NCI-H2196 treated with DMSO at 0.1 percent for 48 hours (cell line): ENCODE results near the gene ARMC5.
A peak's percentile ranks its signal among the peaks of the same experiment; 100 is the strongest.
"Not testable (repeated sequence)": the region's sequence is repeated elsewhere in the genome, so short reads cannot be mapped to it uniquely, and the experiment has no call there.

Experiments used
- DNase-seq: peaks from one replicate; lab custom pipeline; 2025; ENCODE audit not compliant: unreplicated experiment; lab: John Stamatoyannopoulos, UW

Gene ARMC5

GRCh38 chr16:31458844-31459686, at the start of gene ARMC5:
Gene ARMC5 (plus strand): TSS chr16:31459501. CDS start chr16:31459525, 24 bp downstream.
- peak; percentile 93 for DNase-seq

DNA sequence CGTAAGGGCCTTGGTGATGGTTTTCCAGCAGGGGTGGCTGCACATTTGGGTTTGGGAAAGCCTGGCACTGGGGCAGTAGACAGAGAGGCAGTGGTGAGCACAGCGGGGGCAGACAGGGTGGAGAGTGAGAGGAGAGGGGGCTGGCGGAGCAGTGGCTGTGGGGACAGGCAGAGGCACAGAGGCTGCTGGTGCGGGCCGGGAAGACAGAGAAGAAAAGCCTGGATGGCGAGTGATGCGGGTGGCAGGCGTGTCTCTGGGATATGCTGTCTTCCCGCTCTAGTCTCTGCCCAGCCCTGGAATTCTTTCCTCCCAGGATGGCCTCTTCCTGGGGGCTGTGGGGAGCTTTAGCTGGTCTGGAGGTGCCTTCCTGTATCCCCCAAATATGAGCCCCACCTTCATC, 49.2 kb upstream of the ARMC5 start:
- DNase-seq = no peak

DNA sequence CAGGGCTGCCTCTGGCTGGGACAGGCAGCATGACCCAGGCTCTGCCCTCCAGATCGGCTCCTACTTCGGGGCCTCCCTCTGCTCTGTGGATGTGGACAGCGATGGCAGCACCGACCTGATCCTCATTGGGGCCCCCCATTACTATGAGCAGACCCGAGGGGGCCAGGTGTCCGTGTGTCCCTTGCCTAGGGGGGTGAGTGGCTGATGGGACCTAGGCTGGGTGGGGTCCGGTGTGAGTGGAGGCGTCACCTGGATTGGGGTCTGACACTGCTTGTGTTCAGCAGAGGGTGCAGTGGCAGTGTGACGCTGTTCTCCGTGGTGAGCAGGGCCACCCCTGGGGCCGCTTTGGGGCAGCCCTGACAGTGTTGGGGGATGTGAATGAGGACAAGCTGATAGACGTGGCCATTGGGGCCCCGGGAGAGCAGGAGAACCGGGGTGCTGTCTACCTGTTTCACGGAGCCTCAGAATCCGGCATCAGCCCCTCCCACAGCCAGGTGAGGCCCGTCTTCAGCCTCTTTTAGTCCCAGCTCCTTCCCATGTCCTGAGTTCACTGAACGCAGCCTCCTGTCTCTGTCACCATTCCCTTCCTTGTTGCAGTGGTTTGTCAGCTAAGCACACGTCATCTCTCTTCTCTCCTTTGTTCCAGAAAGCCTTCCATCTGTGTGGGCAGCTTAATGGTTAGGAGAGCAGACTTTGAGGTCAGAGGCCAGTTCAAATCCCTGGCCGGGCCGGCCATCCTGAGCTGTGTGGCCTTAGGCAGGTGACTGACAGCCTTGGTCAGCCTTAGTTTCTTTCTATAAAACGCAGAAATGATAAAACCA, 48.1 kb upstream of the ARMC5 start:
- DNase-seq = no peak

- DNase-seq = no peak
Observed at GRCh38 chr16:31412750-31413149, 46.6 kb upstream of the ARMC5 start.

GRCh38 chr16:31413381-31413780, 45.9 kb upstream of the ARMC5 start:
- DNase-seq = no peak

GRCh38 chr16:31413943-31414342, 45.4 kb upstream of the ARMC5 start:
- no peak for DNase-seq

DNA sequence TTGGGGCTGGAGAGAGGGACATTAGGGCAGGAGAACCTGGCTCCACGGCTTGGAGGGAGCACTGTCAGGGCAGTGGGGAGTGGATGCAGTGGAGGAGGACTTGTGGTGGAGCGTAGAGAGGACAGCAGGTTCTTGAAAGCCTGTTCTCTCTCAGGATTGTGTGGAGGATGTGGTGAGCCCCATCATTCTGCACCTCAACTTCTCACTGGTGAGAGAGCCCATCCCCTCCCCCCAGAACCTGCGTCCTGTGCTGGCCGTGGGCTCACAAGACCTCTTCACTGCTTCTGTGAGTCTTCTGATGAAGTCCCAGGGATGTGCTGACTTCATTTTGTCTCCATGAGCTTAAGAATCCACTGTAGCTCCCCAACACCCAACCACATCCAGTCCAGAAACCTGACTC, 44.6 kb upstream of the ARMC5 start:
- DNase-seq = no peak

DNA sequence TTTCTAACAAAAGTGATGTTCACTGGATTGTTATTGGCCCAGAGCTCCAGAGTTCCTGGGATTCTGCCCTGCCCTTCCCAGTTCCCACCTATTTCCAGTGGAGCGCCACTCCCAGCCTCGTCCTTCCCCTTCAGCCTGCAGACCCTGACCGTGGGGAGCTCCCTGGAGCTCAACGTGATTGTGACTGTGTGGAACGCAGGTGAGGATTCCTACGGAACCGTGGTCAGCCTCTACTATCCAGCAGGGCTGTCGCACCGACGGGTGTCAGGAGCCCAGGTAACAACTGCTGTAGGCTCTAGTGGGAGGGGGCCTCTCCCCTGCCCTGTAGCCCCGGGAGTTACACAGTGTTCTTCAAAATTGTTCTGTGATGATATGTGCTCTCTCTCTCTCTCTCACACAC, 42.9 kb upstream of the ARMC5 start:
- DNase-seq = no peak

- DNase-seq = not testable (repeated sequence)
Observed at GRCh38 chr16:31417036-31417435, 42.3 kb upstream of the ARMC5 start.

DNA sequence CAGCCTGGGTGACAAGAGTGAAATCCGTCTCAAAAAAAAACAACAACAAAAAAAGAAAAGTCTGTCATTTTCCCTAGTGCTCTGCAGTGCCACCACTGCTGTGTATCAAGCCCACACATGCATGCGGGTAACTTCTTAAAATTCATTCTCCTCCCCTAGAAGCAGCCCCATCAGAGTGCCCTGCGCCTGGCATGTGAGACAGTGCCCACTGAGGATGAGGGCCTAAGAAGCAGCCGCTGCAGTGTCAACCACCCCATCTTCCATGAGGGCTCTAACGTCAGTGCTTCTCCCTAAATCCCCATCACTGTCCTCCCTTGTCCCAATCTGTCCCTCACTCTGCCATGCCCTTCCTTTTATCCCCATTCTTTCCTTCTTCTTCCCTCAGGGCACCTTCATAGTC, 41.4 kb upstream of the ARMC5 start:
- no peak for DNase-seq

- DNase-seq = no peak
Observed at GRCh38 chr16:31420037-31420436, 39.3 kb upstream of the ARMC5 start.

GRCh38 chr16:31421587-31421986, 37.7 kb upstream of the ARMC5 start:
- no peak for DNase-seq

- DNase-seq = no peak
Observed at GRCh38 chr16:31423241-31423640, 36.1 kb upstream of the ARMC5 start.

GRCh38 chr16:31423801-31424200, 35.5 kb upstream of the ARMC5 start:
- no peak for DNase-seq

GRCh38 chr16:31427441-31428278, 31.6 kb upstream of the ARMC5 start:
- no peak for DNase-seq

DNA sequence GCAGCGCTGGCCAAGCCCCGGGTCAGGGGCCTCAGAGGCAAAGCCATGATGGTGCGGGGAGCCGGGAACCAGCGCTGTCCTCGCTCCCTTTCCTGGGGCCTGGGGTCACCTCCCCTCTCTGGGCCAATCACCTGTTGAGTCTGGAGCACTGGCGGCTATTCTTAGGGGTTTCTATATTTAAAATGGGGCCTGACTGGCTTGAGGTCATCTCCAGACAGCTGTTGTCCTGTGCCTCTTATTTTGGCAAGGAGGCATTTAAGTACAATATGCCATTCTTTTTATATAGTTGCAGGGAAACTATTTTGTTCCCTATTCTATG, 31.1 kb upstream of the ARMC5 start, which contains the start of gene COX6A2:
COX6A2 (minus strand) TSS at position 82 of the 319 bp plus-strand sequence; CDS start at position 47, 35 bp downstream.
- no peak for DNase-seq

- DNase-seq = no peak
Observed at GRCh38 chr16:31428638-31429247, 30.6 kb upstream of the ARMC5 start.

DNA sequence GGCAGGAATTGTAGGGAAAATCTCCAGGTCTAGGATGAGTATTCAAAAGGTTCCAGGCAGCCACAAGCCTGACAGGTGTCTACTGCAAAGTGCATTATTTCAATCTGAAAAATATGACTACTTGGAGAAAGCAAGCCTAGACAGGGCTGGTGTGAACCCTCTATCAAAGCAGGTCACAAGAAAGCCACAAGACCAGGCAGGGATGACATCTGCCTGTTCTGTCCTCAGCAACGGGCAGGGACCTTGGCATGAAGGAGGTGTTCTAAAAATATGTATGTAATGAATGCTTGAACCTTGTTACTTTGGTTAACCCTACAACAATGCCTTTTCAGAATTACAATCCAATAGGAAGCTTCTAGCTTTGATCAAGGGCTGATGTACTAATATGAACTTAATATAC, 30.0 kb upstream of the ARMC5 start:
- no peak for DNase-seq

- no peak for DNase-seq
Observed at GRCh38 chr16:31429796-31430195, 29.5 kb upstream of the ARMC5 start.

GRCh38 chr16:31430380-31431052, 28.8 kb upstream of the ARMC5 start:
- no peak for DNase-seq
